ENCODE results near the gene USP34. TPM values are rescaled to one million over a fixed set of nuclear protein-coding genes. Genes with fewer than 3 reads are reported as not detected.

USP34 gene
- total RNA-seq, 4 donors from 2014 or later: 120 to 210 (median 157) TPM

DNA sequence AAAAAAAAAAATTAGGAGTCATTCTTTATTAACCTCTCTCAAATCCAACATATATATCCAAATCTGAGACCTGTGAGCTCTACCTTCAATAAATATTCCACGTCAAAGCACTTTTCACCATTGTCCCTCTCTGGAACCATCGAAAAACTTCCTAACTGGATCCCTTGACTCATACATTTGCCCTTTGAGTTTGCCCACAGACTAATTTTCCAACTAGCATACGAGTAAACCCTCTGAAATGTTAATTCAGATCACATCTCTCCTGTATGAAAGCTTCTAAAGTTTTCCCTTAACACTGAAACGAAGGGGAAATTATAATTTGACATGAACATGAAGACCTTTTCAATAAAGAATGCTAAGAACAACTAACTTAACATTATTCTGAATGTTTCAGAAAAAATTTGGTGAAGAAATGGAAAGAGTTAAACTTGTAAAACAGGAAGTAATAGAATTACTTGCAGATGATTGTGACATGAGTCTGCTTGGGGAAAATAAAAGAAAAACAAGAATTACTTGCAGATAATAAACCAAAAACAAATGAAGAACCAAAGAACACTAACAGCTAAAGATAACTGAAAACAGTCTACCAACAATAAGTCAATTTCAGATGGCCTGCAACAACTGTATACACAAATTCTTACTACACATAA, 198.3 kb downstream of the USP34 start:
- no peak for ATAC-seq
- Histone ChIP-seq H3K4me1 (no peaks in the 10 kb centered on the region), H3K27me3 (no peaks in the 10 kb centered on the region), H3K9me3 (no peaks in the 10 kb centered on the region), H3K4me3 (no peak overlapping the region), H3K36me3 (peaks cover 1 to 69% of the 10 kb centered on the region in 2 donors), H3K27ac (no peak overlapping the region)
- WGBS, 2 donors (ENCODE audit: low coverage in 1 of 2): 91 to 96% methylated on average over 4 of the region's 4 CpGs
- TF ChIP-seq CTCF (IDR thresholded peaks at IDR 0.05): no peak
- TF ChIP-seq POLR2A (IDR thresholded peaks at IDR 0.05): no peak
- no peak for TF ChIP-seq POLR2AphosphoS5 (IDR thresholded peaks at IDR 0.05)
- no peak for TF ChIP-seq EP300 (IDR thresholded peaks at IDR 0.05)

GRCh38 chr2:61268249-61268648, 202.6 kb downstream of the USP34 start:
- TF ChIP-seq POLR2AphosphoS5 (IDR thresholded peaks at IDR 0.05): no peak
- no peak for TF ChIP-seq EP300 (IDR thresholded peaks at IDR 0.05)
- no peak for TF ChIP-seq CTCF (IDR thresholded peaks at IDR 0.05)
- no peak for TF ChIP-seq POLR2A (IDR thresholded peaks at IDR 0.05)
- H3K4me1 ChIP-seq: no peaks in the 10 kb centered on the region
- H3K4me3 ChIP-seq: no peak overlapping the region
- H3K9me3 ChIP-seq: no peaks in the 10 kb centered on the region
- ATAC-seq: no peak
- H3K36me3 ChIP-seq: peaks cover 0 to 80% of the 10 kb centered on the region in 2 donors
- WGBS, 2 donors (ENCODE audit: low coverage in 1 of 2): 90 to 94% methylated on average over 3 to 4 of the region's 4 CpGs
- H3K27me3 ChIP-seq: no peaks in the 10 kb centered on the region
- H3K27ac ChIP-seq: no peak overlapping the region

DNA sequence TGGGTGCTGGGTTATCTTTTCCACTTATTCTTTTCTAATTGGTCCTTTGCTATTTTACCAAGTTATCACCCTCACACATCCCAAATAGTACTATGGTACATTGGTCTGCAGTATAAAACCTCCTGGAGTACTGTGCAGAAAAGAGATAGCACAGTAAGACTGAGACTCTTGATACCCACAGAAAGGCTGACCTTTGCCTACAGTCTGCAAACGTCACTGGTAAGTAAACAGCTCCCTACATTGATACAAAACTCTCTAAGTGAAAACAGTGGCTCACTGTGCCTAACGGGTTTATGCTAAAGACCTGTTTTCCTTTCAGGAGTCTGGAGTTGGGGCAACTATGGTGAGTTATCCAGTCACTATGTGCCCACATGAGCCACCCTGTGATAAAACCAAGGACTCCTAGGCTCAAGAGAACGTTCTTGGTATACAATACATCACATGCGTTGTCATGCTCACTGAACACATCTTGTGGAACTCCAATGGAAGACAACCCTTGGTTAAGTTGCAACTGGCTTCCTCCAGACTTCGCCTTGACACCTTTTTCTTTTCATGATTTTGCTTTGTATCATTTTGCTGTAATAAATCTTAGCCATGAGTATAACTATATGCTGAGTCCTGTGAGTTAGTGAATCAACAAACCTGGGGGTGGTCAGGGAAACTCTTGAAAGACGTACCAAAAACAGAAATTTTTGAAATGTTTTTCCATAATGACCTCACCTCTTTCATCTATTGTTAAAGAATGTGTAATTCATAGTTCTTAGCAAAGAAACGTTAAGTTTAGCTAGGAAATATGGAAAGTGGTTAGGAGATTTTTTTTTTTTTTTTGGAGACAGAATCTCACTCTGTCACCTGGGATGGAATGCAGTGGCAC, 204.0 kb downstream of the USP34 start:
- WGBS, 2 donors (ENCODE audit: low coverage in 1 of 2): 81 to 82% methylated on average over 7 of the region's 7 CpGs
- no peak for TF ChIP-seq POLR2AphosphoS5 (IDR thresholded peaks at IDR 0.05)
- no peak for TF ChIP-seq POLR2A (IDR thresholded peaks at IDR 0.05)
- TF ChIP-seq CTCF (IDR thresholded peaks at IDR 0.05): no peak
- no peak for TF ChIP-seq EP300 (IDR thresholded peaks at IDR 0.05)

DNA sequence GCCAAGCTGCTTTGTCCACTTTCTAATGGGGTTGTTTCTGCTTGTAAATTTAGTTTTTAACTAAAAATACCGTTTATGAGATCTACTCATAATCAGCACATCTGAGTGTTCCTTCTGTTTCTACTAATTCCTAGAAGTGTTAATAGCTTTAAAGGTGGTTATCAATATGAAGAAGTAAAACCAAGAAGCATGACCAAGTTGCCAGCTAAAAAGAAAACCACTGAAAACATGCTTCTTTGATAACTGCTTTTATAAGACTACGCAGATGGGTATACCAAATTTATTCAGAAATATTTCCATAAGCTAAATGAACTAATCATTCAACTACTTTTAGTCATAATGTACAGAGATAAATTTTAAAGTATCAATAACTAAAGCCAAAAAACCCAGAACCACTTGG, 207.1 kb downstream of the USP34 start:
- Histone ChIP-seq H3K36me3 (peaks cover 0 to 88% of the 10 kb centered on the region in 2 donors), H3K4me1 (no peaks in the 10 kb centered on the region), H3K27me3 (no peaks in the 10 kb centered on the region), H3K9me3 (no peaks in the 10 kb centered on the region), H3K27ac (no peak overlapping the region), H3K4me3 (no peak overlapping the region)
- no peak for ATAC-seq
- no peak for TF ChIP-seq EP300 (IDR thresholded peaks at IDR 0.05)
- 97 to 100% methylated on average over 2 of the region's 2 CpGs for WGBS, 2 donors (ENCODE audit: low coverage in 1 of 2)

More for the DNA sequence above, 204.0 kb downstream of the USP34 start:
- no peak for ATAC-seq
- Histone ChIP-seq H3K4me3 (no peak overlapping the region), H3K4me1 (no peaks in the 10 kb centered on the region), H3K27ac (no peak overlapping the region), H3K9me3 (no peaks in the 10 kb centered on the region), H3K36me3 (peaks cover 0 to 81% of the 10 kb centered on the region in 2 donors), H3K27me3 (no peaks in the 10 kb centered on the region)

GRCh38 chr2:61262699-61263098, 208.2 kb downstream of the USP34 start:
- Histone ChIP-seq H3K4me3 (no peak overlapping the region), H3K4me1 (no peaks in the 10 kb centered on the region), H3K27me3 (no peaks in the 10 kb centered on the region), H3K27ac (no peak overlapping the region), H3K36me3 (peaks cover 0 to 95% of the 10 kb centered on the region in 2 donors), H3K9me3 (no peaks in the 10 kb centered on the region)
- 96 to 100% methylated on average over 4 of the region's 5 CpGs for WGBS, 2 donors (ENCODE audit: low coverage in 1 of 2)
- ATAC-seq: no peak
- TF ChIP-seq EP300 (IDR thresholded peaks at IDR 0.05) (no peak), CTCF (IDR thresholded peaks at IDR 0.05) (no peak), POLR2A (IDR thresholded peaks at IDR 0.05) (no peak), POLR2AphosphoS5 (IDR thresholded peaks at IDR 0.05) (no peak)

All from gastroesophageal sphincter (tissue), 4 donors.